Central memory CD8-positive, alpha-beta T cell (primary cell): ENCODE measurements around the gene PEAK1.

ENCODE experiments used
- ATAC-seq: fragments of 150-1000 bp; cut with Tn5 transposase; replicated peaks from 2 replicates; pipeline ENCODE4 v1.10.0; 2022; ENCODE audit warnings: mild to moderate bottlenecking, moderate FRiP score, moderate number of reproducible peaks; ENCODE audit not compliant: poor library complexity, severe bottlenecking; ENCODE audit errors: extremely low read depth
- DNase-seq, 2 donors: peaks; one replicate each; pipeline ENCODE4 v3.0.0; 2021; ENCODE audit warnings: low spot score in 2 of 2
- H3K27ac Mint-ChIP-seq: one replicate; pipeline ENCODE4 v1.8.0; 2022; ENCODE audit warnings: low read depth, mild to moderate bottlenecking, moderate library complexity, mixed read lengths
- H3K27me3 Mint-ChIP-seq: one replicate; pipeline ENCODE4 v1.8.0; 2022; ENCODE audit warnings: mixed read lengths
- H3K36me3 Mint-ChIP-seq: one replicate; pipeline ENCODE4 v1.8.0; 2022; ENCODE audit warnings: mild to moderate bottlenecking, moderate library complexity, mixed read lengths; ENCODE audit not compliant: insufficient read depth
- H3K4me1 Mint-ChIP-seq: one replicate; pipeline ENCODE4 v1.8.0; 2022; ENCODE audit warnings: mixed read lengths
- H3K4me3 Mint-ChIP-seq: one replicate; pipeline ENCODE4 v1.8.0; 2022; ENCODE audit warnings: mild to moderate bottlenecking, moderate library complexity, mixed read lengths
- H3K9me3 Mint-ChIP-seq: one replicate; pipeline ENCODE4 v1.8.0; 2022; ENCODE audit warnings: mixed read lengths

PEAK1 gene

DNA sequence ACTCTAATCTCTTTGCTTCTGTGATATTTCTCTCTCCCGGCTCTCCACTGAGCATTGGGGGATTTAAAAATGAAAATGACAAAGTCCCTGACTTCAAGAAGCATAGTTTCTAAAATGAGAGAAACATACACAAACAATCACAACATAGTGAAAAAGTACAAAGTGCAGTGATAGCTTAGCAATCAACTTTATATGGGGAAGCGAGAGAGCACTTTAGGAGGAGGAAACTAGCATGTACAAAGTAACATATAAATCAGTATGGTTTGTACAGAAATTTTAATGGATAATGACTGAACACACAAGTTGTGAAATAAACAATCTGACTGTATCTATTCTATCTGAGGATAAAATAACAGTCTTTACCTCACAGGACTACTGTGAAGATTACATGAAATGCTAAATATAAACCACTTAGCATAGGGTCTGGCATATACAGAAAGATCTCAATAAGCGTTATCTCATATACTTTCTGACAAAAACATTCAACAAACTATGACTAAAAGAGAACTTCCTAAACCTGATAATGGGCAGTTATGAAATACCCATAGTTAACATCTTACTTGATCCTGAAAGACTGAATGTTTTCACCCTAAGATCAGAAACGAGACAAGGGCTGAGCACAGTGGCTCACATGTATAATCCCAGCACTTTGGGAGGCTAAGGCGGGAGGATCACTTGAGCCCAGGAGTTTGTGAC lies 61.2 kb downstream of the PEAK1 start:
- no peak overlapping the region for H3K4me3 Mint-ChIP-seq
- H3K4me1 Mint-ChIP-seq: peaks cover 6% of the 10 kb centered on the region
- ATAC-seq (no peak), DNase-seq (no peak)
- H3K27ac Mint-ChIP-seq: no peak overlapping the region
- peaks cover 3% of the 10 kb centered on the region for H3K36me3 Mint-ChIP-seq
- H3K27me3 Mint-ChIP-seq: no peaks in the 10 kb centered on the region
- H3K9me3 Mint-ChIP-seq: no peaks in the 10 kb centered on the region

GRCh38 chr15:77356305-77356704 lies 63.6 kb downstream of the PEAK1 start:
- H3K9me3 Mint-ChIP-seq: no peaks in the 10 kb centered on the region
- H3K36me3 Mint-ChIP-seq: peaks cover 3% of the 10 kb centered on the region
- H3K27ac Mint-ChIP-seq: no peak overlapping the region
- ATAC-seq (no peak), DNase-seq (no peak)
- no peaks in the 10 kb centered on the region for H3K27me3 Mint-ChIP-seq
- no peak overlapping the region for H3K4me3 Mint-ChIP-seq
- peaks cover 6% of the 10 kb centered on the region for H3K4me1 Mint-ChIP-seq

GRCh38 chr15:77355321-77355720 lies 64.6 kb downstream of the PEAK1 start:
- ATAC-seq (no peak), DNase-seq (no peak)
- Mint-ChIP-seq H3K36me3 (no peaks in the 10 kb centered on the region), H3K27me3 (no peaks in the 10 kb centered on the region), H3K9me3 (no peaks in the 10 kb centered on the region), H3K27ac (no peak overlapping the region), H3K4me1 (peaks cover 6% of the 10 kb centered on the region), H3K4me3 (no peak overlapping the region)

DNA sequence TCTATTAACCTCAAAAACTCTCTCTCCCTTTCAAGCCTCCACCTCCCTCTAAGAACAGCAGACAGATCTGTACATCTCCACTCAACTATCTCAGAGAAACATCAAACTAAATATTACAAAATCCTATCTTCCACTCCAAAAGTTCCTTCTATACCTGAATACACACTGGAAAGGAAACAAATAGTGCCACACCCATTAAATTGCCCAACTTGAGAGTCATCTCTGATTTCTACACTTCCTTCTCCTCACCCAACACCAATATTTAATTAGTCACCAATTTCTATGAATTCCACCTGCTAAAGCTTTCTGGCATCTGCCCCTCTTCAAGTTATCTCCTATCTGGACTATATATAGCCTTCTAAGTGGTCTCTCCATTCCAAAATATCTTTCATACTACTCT lies 65.8 kb downstream of the PEAK1 start:
- H3K36me3 Mint-ChIP-seq: no peaks in the 10 kb centered on the region
- peaks cover 6% of the 10 kb centered on the region for H3K4me1 Mint-ChIP-seq
- no peak for DNase-seq
- no peaks in the 10 kb centered on the region for H3K27me3 Mint-ChIP-seq
- no peaks in the 10 kb centered on the region for H3K9me3 Mint-ChIP-seq
- H3K4me3 Mint-ChIP-seq: no peak overlapping the region
- H3K27ac Mint-ChIP-seq: no peak overlapping the region
- ATAC-seq: no peak

GRCh38 chr15:77352887-77353286 lies 67.0 kb downstream of the PEAK1 start:
- Mint-ChIP-seq H3K9me3 (no peaks in the 10 kb centered on the region), H3K4me1 (peaks cover 6% of the 10 kb centered on the region), H3K27me3 (no peaks in the 10 kb centered on the region), H3K27ac (no peak overlapping the region), H3K4me3 (no peak overlapping the region), H3K36me3 (no peaks in the 10 kb centered on the region)
- DNase-seq (no peak), ATAC-seq (no peak)

- DNase-seq (no peak), ATAC-seq (no peak)
- Mint-ChIP-seq H3K9me3 (no peaks in the 10 kb centered on the region), H3K36me3 (no peaks in the 10 kb centered on the region), H3K27me3 (no peaks in the 10 kb centered on the region), H3K27ac (no peak overlapping the region), H3K4me3 (no peak overlapping the region), H3K4me1 (peaks cover 6% of the 10 kb centered on the region)
Measured at GRCh38 chr15:77350792-77351191, 69.1 kb downstream of the PEAK1 start.

GRCh38 chr15:77349666-77350065 lies 70.2 kb downstream of the PEAK1 start:
- Mint-ChIP-seq H3K36me3 (no peaks in the 10 kb centered on the region), H3K4me1 (peaks cover 6% of the 10 kb centered on the region)

DNA sequence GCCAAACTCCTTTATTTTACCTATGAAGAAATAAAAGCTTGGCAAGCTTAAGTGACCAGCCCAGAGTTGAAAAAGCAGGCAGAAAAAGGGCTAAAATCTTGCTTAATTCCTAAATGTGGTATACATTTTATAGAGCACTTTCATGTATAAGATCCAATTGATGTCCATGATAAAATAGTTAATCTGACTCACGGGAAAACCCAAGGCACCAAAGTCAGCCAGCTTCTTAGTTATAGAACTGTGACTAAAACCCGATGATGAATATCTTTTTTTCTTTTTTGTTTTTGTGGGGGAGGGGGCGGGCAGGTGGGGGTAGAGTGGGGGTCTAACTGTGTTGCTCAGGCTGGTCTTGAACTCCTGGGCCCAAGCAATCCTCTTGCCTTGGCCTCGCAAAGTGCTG lies 71.4 kb downstream of the PEAK1 start:
- H3K27me3 Mint-ChIP-seq: no peaks in the 10 kb centered on the region
- DNase-seq: no peak
- H3K36me3 Mint-ChIP-seq: no peaks in the 10 kb centered on the region
- H3K4me1 Mint-ChIP-seq: no peaks in the 10 kb centered on the region
- ATAC-seq: no peak
- no peak overlapping the region for H3K4me3 Mint-ChIP-seq
- no peak overlapping the region for H3K27ac Mint-ChIP-seq
- H3K9me3 Mint-ChIP-seq: no peaks in the 10 kb centered on the region

More at GRCh38 chr15:77349666-77350065, 70.2 kb downstream of the PEAK1 start:
- DNase-seq: no peak
- Mint-ChIP-seq H3K4me3 (no peak overlapping the region), H3K27me3 (no peaks in the 10 kb centered on the region), H3K9me3 (no peaks in the 10 kb centered on the region), H3K27ac (no peak overlapping the region)
- ATAC-seq: no peak

DNA sequence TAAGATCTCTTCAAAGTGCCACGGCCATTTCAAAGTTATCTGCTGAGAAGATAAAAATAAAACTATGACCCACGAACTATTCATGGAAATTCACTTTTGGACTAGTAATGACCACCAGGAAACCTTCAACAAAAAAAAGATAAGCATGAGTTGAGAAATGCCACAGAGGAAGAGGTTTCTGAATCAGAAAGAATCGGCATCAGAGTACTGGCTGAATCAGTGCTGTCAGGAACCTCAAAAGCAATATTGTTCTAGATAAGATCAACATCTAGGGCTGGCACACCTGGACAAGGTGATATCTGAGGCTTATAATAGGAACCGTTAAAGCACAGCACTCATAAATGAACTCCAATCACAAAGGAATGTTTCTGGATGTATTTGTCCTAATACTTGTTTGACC lies 72.7 kb downstream of the PEAK1 start:
- no peaks in the 10 kb centered on the region for H3K9me3 Mint-ChIP-seq
- DNase-seq: no peak
- H3K27me3 Mint-ChIP-seq: no peaks in the 10 kb centered on the region
- H3K27ac Mint-ChIP-seq: no peak overlapping the region
- H3K4me3 Mint-ChIP-seq: no peak overlapping the region
- no peaks in the 10 kb centered on the region for H3K4me1 Mint-ChIP-seq
- no peaks in the 10 kb centered on the region for H3K36me3 Mint-ChIP-seq
- ATAC-seq: no peak

GRCh38 chr15:77346245-77347036 lies 73.5 kb downstream of the PEAK1 start:
- no peak overlapping the region for H3K27ac Mint-ChIP-seq

GRCh38 chr15:77342807-77343206 lies 77.1 kb downstream of the PEAK1 start:
- no peaks in the 10 kb centered on the region for H3K9me3 Mint-ChIP-seq
- no peaks in the 10 kb centered on the region for H3K4me1 Mint-ChIP-seq
- H3K36me3 Mint-ChIP-seq: no peaks in the 10 kb centered on the region
- H3K4me3 Mint-ChIP-seq: no peak overlapping the region
- H3K27me3 Mint-ChIP-seq: no peaks in the 10 kb centered on the region
- DNase-seq: no peak
- ATAC-seq: no peak
- no peak overlapping the region for H3K27ac Mint-ChIP-seq

More at GRCh38 chr15:77346245-77347036, 73.5 kb downstream of the PEAK1 start:
- Mint-ChIP-seq H3K9me3 (no peaks in the 10 kb centered on the region), H3K4me3 (no peak overlapping the region), H3K36me3 (no peaks in the 10 kb centered on the region), H3K27me3 (no peaks in the 10 kb centered on the region), H3K4me1 (no peaks in the 10 kb centered on the region)
- no peak for DNase-seq
- ATAC-seq: no peak

DNA sequence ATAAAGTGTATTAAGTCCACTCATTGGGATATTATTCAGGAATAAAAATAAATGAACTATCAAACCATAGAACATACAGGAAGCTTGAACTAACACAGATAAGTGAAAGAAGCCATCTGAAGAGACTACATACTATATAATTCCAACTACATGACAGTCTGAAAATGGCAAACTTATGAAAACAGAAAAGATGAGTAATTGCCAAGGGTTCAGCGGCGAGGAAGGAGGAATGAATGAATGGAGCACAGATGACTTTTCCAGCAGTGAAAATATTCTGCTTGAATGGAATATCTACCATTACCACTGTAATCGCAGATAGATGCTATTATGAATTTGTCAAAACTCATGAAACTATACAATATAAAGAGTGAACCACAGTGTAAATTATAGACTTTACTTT lies 79.7 kb downstream of the PEAK1 start:
- no peaks in the 10 kb centered on the region for H3K36me3 Mint-ChIP-seq
- no peaks in the 10 kb centered on the region for H3K27me3 Mint-ChIP-seq
- H3K4me3 Mint-ChIP-seq: no peak overlapping the region
- DNase-seq: no peak
- H3K27ac Mint-ChIP-seq: no peak overlapping the region
- no peak for ATAC-seq
- no peaks in the 10 kb centered on the region for H3K4me1 Mint-ChIP-seq
- H3K9me3 Mint-ChIP-seq: no peaks in the 10 kb centered on the region

GRCh38 chr15:77336006-77336405 lies 83.9 kb downstream of the PEAK1 start:
- Mint-ChIP-seq H3K27me3 (no peaks in the 10 kb centered on the region), H3K9me3 (no peaks in the 10 kb centered on the region), H3K27ac (no peak overlapping the region), H3K4me1 (peaks cover 4% of the 10 kb centered on the region), H3K4me3 (no peak overlapping the region), H3K36me3 (no peaks in the 10 kb centered on the region)
- ATAC-seq (no peak), DNase-seq (no peak)
